Activated CD4-positive, CD25-positive, alpha-beta regulatory T cell (primary cell): ENCODE results near the gene PPP1R8.

Source experiments
- DNase-seq, 4 experiments: peaks; one replicate each; lab custom pipeline; 2025; lab: John Stamatoyannopoulos, UW

Gene PPP1R8

DNA sequence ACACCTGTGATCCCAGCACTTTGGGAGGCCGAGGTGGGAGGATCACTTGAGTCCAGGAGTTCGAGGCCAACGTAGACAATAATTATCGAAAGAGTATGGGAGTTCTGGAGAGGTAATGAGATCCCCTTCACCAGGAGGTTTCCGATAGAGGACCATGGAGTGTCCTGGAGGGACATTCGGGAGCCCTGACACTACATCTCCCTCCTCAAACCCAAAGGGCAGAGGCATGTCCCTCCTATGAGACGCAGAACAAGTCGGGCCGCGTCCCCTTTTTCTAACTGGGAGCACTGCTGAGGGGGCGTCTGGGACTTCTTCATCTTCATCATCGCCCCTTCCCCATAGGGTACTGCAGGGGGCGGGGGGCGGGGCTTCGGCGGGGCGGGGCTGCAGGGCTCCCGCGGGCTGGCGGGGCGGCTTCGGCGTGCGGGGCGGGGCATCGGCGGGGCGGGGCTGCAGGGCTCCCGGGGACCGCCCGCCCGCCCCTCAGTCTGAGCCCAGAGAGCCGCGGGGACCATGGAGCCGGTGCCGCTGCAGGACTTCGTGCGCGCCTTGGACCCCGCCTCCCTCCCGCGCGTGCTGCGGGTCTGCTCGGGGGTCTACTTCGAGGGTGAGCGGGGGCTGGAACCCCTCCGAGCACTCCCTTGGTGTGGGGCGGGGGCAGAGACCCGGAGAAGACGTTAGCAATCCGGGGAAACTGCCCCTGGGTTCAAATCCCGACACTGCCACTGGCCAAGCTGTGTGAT, 41.6 kb downstream of the PPP1R8 start, which contains the start of gene THEMIS2:
Gene THEMIS2, plus strand, starts transcription at position 486 of the 743 bp plus-strand sequence. Its CDS starts 28 bp downstream, at position 514.
- DNase-seq: peak; percentile 70 to 83 (median 74)

DNA sequence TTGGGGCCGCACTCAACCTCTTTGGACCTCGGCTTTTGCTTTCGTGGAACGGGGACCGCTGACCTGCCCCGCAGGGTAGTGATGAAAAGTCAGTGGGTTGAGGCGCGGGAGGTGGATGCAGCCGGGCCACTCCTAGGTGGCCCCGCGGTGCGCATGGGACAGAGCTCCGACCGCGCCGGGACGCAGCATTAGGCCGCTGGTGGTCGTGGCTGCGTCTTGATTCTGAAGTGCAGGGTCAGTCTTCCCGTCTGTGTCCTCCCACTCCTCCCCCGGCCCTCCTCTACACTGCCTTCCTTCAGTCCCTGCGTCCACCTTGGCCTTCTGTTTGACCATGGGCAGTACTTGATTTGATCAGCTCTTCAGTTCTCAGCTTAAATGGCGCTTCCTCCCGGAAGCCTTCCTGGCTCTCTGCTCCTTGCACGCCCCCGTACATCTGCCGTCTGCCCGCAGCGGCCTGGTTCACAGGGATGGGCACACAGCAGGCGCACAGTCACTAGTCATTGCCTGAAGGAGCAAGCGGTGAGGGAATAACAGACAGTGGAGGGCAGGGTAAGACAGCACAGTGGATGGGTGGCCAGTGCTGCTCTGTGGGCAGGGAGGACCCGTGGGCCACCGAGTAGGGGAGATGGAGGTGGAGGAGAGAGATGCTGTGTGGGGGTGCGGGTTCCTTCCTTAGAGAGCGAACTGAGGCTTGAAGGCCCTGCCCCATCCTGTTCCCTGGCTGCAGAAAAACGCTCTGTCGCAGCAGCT, 42.4 kb downstream of the PPP1R8 start:
- DNase-seq: no peak

DNA sequence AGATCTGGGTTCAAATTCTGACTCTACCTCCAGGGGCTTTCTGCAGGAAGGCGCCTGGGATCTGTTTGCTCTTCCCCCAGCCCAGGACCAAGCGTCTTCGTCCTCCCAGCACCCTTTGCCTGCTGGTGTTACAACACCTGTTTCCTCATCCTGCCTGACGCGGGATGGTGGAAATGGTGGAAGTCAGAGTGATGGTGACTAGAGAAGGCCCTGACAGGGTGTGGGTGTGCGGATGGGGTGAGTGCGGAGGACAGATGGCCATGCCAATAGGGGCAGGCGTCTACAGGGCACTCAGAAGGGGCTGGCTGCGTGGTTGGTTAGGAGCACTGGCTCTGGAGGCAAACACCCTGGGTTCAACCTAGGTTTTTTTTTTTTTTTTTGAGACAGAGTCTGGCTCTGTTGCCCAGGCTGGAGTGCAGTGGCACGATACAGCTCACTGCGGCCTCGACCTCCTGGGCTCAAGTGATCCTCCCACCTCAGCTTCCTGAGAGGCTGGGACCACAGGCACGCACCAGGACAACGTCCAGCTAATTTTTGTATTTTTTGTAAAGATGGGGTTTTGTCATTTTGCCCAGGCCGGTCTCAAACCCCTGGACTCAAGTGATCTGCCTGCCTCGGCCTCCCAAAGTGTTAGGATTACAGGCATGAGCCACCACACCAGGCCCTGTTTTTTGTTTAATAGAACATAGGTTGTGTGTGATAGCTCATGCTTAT, 43.2 kb downstream of the PPP1R8 start:
- no peak for DNase-seq

DNA sequence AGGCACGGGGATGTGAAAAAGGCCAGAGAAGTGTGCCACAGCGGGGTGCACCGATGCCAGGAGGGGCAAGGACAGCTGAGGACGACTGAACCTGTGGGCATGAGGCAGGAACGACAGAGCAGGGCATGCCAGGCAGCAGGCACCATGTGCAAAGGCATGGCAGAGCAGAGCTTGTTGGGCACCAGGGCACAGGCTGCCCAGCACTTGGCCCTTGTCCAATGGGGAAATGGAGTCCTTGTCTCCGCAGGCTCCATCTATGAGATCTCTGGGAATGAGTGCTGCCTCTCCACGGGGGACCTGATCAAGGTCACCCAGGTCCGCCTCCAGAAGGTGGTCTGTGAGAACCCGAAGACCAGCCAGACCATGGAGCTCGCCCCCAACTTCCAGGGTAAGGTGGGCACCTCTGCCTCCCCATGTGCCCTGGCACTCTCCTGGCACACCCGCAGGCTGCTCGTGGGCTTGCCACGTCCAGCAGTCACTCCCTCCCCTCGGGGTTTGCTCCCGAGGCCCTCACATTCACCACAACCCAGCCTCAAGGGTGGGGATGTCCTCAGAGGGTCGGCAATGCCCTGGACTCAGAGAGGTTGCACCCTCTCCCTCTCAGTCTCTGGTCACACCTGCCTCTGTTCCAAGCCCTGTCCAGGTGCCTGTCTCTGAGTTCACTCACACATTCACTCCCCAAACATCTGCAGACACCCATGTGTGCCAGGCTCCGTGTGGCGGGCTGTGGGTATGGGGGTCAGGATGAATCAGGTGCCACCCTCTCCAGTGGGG, 45.9 kb downstream of the PPP1R8 start:
- DNase-seq: no peak

DNA sequence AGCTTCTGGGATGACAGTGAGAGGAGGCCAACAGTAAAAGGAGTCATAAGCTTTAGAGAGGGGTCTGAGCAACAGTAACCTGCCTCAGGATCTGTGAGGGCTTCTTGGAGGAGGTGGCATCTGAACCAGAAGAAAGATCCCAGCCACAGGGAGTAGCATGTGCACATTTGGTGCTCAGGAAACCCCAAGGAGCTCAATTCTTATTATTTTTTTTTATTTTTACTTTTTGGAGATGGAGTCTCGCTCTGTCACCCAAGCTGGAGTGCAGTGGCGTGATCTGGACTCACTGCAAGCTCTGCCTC, 46.5 kb downstream of the PPP1R8 start:
- no peak for DNase-seq

DNA sequence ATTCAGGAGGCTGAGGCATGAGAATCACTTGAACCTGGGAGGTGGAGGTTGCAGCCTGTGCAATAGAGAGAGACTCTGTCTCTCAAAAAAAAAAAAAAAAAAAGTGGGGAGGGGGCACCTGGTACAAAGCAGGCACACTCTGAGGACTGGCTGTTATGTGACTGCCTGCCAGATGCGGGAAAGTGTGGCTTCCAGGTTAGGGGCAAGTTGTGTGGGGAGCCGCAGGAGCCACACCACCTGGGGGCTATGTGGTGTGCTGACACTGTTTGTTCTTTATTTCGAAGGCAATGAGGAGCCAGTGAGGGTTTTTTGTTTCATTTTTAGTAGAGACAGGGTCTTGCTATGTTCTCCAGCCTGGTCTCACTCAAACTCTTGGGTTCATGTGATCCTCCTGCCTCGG, 47.5 kb downstream of the PPP1R8 start:
- DNase-seq: no peak

DNA sequence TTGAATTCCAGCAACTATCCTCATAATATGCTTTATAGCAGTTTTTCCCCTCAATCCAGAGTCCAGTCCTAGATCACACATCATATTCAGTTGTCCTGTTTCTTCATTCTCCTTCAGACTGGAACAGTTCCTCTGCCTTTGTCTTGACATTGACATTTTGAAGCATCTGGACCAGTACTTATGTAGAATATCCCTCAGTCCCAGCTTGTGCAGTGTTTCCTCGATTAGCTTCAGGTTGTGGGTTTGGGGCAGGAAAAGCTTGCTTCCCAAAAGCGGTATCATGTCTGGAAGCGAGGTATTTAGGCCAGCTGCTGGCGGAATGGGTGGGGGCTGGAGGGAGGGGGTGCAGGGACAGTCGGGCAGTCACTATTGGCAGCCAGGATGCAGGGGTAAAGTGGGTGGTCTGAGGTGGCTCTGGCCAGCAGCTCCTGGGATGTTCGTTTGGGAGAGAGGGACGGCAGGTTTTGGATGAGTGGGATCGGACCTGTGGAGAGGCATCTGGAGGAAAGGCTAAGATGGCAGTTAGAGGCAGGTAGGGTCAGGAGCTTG, 48.3 kb downstream of the PPP1R8 start:
- no peak for DNase-seq

DNA sequence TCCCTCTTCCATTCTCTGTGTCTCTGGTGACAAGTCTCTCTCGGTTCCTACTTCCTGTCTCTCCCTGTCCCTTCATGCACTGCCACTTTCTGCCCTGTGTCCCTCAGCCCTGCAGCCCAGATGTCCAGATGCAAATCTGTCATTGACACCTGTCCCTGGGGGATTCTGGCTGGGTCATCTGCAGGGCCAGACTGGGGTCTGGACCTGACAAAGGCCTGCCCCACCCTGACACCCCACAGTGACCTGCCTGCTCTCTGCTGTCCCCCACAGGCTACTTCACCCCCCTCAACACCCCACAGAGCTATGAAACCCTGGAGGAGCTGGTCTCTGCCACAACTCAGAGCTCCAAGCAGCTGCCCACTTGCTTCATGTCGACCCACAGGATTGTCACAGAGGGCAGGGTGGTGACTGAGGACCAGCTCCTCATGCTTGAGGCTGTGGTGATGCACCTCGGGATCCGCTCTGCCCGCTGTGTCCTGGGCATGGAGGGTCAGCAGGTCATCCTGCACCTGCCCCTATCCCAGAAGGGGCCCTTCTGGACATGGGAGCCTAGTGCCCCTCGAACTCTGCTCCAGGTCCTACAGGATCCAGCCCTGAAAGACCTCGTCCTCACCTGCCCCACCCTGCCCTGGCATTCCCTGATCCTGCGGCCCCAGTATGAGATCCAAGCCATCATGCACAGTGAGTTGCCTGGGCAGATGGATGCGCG, 48.9 kb downstream of the PPP1R8 start:
- no peak for DNase-seq

DNA sequence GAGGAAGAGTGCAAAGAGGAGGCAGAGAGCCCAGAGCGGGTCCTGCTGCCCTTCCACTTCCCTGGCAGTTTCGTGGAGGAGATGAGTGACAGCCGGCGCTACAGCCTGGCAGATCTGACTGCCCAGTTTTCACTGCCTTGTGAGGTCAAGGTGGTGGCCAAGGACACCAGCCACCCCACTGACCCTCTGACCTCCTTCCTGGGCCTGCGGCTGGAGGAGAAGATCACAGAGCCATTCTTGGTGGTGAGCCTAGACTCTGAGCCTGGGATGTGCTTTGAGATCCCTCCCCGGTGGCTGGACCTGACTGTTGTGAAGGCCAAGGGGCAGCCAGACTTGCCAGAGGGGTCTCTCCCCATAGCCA, 51.9 kb downstream of the PPP1R8 start:
- DNase-seq: no peak

DNA sequence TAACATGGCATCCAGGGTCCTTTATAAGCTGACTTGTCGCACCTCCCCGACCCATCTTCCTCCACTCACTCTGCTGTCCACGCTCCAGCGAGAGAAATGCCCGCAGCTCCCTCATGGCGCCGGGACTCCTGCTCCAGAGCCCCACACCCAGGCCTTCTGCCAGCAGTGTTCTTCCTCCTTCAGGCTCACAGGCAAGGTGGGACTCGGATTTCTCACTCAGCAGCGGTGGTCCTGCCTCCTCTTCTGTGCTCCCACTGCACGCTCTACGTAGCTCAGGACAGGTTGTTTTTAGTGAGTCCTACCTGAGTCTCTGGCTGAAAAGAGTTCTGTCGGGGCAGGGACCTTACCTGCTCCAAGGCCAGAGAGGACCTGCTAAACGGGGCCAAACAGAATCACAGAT, 53.0 kb downstream of the PPP1R8 start:
- DNase-seq: no peak

DNA sequence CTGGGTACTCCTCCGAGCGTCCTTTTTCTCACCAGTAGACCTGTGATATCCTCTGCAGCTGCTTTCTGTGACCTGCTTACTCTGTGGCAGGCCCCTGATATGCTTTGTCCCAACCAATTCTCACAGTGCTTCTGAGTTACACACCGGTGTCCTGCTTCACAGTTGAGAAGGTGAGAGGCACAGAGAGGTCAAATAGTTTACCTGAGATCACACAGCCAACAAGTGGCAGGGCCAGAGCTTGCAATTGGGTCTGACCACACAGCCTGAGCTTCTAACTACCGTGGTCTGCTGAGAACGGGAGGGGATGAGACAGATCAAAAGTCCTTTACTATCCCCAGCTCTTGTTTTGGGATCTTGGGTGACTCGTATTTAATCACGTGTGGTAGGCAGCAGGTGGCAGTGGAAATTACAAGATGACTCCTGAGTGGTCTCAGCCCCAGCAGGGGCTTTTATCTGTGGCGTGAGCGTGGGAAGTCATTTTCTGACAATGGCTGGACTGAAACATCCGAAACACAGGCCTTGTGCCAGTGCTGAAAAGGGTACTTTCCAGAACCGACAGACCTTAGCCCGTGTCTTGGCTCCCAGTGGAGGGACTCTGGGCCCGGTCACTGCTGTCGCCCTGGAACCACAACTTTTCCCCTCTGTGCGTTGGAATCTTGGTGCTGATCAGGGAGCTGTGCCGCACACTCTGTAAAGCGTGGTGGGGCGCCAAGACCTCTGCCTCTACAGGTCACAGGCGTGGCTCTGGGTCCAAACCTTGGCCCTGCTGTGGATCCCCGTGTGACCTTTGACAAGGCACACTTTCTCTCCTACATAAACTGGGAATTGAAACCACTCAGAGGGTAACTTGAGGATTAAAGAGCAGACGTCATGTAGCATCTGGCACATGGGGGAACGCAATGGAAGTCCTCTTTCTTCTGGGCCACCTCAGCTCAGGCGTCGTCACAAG, 53.7 kb downstream of the PPP1R8 start:
- no peak for DNase-seq

DNA sequence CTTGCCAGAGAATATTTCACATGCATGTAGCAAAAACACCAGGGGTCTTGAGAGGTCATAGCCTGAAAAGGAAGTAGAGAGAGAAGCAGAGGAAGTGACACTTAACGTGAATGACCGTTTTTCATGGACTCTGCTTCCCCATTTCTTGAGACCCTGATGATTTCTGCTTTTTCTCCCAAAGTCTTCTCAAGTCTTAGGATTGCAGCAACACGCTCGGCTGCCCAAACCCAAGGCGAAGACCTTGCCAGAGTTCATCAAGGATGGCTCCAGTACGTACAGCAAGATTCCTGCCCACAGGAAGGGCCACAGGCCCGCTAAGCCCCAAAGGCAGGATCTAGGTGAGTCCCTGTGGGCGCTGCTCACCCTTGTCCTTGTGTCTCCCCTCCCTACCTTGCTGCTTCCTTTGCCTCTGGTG, 54.5 kb downstream of the PPP1R8 start:
- DNase-seq: no peak

DNA sequence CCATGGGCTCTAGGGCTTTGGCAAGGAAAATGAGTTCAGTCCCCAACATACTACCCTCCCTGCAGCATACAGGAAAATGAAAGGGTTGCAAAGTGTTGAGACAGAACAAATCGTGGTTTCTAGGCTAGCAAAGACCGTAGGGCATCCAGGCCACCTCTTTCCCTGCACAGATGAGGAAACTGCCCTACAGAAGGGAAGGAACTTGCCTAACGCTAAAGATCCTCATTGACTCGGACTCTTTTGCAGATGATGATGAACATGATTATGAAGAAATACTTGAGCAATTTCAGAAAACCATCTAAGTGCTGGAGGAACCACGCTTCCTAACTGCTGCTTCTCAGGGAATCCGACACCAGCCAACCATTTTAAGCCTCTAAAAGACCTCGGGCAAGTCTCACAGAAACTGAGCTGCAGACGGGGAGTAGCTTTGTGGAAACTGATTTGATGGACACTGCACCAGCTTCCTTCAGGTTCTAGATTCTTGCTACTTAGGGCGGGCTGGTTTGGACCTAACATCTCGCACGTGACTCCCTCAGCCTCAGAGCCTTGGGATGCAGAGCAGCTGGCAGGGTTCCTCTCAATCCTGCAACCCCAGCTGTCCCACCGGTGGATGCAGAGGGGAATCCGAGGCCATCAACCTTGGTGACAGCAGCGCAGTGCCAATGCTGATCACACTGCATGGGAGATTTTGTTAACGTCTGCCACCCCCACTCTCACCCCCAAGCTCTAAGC, 55.2 kb downstream of the PPP1R8 start:
- DNase-seq: no peak

DNA sequence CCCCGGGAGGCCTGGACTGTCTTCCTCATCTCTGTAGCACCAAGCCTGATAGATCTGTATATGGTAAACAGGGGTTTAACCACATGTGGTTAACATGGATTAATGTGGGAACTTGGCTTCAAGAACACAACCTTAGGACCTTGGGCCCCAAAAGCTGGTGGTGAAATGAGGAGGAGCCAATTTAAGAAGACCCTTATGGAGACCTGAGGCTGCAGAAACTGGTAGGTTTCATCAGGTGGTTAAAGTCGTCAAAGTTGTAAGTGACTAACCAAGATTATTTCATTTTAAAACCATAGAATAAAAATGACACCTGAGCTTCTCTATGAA, 55.7 kb downstream of the PPP1R8 start:
- DNase-seq: no peak

DNA sequence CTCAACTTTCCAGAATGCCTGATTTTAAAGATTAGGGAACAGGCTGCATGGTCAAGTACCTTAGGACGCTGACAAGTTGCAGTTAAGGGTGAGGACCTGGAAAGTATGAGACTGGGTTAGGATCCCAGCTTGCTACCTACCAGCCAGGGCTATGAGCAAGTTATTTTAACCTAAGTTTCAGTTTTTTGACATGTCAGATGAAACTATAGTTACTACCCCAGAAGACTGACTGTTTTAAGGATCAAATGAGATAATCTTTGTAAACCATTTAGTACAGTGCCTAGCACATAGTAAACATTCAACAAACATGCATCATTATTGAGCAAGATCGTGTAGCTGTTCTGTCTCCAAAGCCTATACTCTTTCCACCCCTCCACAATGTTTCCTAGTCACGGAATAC, 56.2 kb downstream of the PPP1R8 start:
- no peak for DNase-seq

DNA sequence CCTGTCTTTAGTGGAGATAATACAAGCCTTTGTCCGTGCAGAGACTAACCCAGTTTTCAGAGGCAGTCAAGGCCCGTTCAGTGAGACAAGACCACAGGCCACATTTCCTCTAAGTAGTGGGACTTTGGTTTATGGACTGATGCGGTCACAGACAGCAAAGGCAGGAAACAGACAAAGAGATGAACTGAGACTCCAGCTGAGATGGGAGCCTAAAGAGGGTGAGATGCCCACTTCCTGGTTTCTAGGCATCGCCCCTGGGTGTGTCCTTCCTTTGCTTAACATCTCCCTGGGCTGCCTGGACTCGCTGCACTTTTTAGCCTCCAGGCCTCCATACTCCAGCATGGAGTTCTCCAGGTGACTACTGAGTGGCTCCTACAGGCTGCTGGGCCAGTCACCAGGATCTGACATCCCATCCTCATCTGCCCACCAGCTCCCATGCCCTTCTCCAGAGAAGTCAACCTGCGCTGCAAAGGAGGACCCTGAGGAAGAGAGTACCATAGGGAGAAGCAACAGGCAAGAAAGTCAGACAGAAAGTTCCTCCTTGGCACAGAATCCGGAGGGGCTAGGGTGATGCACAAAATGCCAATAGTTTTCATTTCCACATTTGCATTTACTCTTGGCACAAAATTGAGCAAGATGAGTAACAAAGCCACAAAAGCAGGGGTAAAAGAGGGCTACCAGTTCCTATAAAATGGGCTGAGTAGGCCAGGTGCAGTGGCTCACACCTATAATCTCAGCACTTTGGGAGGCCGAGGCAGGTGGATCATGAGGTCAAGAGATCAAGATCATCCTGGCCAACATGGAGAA, 56.8 kb downstream of the PPP1R8 start:
- DNase-seq: peak in 2 of 4 experiments; percentile 15 to 31

DNA sequence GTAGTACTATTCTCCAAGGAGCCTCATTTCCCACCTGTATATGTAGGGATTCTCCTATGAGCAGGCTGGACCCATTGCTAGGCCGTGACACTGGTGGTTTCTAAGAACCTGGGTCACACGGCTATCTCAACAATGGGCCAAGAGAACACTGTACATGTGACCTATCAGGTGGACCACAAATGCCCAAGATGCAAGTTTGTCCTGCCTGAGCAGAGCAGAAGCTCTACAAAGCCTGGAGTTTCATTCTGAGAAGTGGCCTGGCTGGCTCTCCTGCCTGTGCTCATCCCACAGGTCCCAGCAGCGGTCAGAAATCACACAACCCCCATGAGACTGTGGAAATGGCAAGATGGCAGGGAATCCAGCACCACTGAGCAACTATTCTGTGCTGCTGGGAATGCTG, 58.9 kb downstream of the PPP1R8 start:
- DNase-seq: no peak

DNA sequence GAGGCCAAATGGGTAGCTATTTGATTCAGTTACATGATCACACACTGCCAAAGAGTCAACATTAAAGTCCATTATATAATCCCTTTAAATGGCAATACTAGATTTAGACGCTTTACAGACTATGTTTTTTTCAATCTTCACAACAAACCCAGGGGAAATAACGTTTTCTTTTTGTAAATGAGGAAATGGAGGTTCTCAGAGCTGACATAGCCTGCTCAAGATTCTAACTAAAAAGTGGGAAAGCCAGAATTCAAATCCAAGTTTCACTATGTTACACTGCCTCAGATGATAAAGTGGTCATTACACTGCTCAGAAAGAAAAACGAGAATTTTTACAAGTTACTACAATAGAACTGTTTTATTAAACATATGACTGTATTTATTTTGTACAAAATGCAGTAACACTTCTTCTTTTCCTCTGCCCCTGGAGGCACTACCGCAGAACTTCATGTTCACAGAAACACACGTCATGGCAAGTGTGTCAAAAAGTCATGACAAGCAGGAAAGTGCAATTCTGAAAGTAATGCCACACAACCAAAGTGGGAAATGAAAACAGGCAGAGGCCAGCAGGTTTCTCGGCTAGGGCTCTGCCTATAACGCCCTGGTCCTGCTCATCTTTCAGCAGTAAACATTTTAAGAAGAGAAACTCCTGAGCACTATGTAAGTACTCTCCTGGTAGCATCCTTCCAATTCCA, 60.8 kb downstream of the PPP1R8 start:
- DNase-seq: no peak
